CD4-positive, alpha-beta T cell treated with Interleukin-21 for 1 hour (primary cell): ENCODE results near the gene RGS18.
"Not testable (repeated sequence)": the region's sequence is repeated elsewhere in the genome, so short reads cannot be mapped to it uniquely, and the experiment has no call there.

Source experiments
- DNase-seq: peaks from one replicate; pipeline ENCODE4 v3.0.0-alpha.2; 2020

The RGS18 gene

GRCh38 chr1:192167911-192168700, 9.8 kb downstream of the RGS18 start:
- no peak for DNase-seq

DNA sequence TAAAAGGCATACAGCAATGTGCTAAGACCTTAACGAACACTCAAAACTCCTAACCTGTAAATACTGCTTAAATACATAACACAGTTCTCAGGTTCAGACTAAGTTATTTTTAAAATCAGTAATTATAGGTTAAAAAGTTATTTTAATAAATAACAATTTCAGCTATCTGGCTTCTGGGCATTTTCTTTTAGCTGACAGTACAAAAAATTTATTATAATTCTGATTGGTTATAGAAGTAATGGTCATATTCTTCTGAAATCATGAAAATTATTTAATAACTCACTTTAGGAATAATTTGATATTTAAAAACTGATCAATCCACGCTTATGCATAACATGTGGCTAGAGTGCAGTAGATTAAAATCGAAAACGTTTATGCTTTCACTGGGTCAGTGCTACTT, 10.7 kb downstream of the RGS18 start:
- no peak for DNase-seq

DNA sequence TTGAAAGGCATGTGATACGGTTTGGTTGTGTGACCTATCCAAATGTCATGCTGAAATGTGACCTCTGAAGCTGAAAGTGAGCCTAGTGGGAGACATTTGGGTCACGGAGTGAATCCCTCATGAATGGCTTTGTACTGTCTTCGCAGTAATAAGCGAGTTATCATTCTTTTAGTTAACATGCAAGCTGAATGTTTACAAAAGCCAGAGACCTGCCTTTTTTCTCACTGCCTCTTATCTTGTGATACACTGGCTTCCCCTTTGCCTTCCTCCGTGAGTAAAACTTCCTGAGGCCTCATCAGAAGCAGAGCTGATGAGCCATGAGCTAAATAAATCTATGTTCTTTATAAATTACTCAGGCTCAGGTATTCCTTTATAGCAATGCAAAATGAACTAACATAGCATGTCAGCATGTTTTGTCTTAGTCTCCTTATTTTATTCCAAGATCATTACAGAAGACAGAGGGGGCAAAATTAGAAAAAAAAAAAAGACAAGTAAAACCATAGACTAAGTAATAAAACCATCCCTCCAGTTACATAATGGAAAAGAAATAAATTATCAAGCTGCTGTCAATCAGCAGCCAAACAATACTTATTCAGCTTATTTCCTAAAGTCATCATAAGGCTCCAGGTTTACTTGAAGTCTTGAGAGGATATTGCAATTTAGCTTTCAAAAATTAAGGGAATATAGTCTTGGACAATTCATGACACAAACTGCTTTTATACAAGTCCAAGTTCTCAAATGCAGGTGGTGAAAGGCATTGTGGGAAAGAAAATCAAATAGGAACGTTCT, 12.1 kb downstream of the RGS18 start:
- no peak for DNase-seq

DNA sequence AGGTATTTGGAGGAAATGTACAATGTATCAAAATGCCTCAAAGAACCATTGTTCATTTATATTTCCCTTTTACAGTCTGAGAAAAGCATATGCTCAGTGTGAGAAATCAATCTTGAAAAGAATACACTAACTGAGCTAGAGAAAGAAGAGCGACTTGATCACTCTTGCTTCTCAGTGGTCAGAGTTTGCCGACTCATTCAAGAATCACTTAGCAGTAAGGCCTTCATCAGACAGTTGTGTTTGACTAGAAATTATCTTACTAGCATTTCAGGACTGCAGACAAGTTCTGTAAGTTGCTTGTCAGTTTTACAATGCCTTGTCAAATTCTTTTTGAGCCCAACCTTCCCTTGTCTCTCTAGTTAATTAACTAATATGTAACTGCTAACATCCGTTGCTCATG, 12.9 kb downstream of the RGS18 start:
- DNase-seq: no peak

GRCh38 chr1:192175971-192176370, 17.7 kb downstream of the RGS18 start:
- no peak for DNase-seq

DNA sequence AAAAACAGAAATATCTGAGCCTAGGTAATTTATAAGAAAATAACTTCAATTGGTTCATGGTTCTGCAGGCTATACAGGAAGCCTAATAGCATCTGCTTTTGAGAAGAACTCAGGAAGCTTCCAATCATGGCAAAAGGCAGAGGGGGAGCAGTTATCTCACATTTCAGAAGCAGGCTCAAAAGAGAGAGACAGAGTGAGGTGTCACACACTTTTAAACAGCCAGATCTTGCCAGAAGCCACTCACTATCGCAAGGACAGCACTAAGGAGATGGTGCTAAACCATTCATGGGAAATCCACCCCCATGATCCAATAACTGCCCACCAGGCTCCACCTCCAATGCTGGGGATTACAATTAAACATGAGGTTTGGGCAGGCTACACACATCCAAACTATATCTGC, 25.5 kb downstream of the RGS18 start:
- no peak for DNase-seq

- no peak for DNase-seq
These were observed 27.9 kb downstream of the RGS18 start for GRCh38 chr1:192186197-192186596.

DNA sequence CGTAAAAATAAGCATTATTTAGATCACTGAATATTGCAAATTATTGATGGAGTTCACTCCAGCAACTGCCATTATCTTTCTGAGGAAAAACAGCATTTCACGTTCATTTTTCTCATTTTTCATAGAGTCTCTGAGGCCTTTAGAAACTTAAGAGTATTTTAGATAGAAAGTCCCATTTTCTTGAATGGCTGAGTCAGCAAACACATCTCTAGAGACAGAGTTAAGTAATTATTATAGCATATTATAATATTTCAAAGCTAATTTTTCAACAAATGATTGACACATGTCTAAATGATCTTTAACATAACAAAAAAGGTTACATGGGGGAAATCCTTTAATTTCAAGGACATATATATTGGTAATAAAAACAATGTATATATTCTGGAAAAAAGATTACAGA, 31.8 kb downstream of the RGS18 start:
- DNase-seq: no peak

GRCh38 chr1:192201303-192201702, 43.0 kb downstream of the RGS18 start:
- DNase-seq: no peak

DNA sequence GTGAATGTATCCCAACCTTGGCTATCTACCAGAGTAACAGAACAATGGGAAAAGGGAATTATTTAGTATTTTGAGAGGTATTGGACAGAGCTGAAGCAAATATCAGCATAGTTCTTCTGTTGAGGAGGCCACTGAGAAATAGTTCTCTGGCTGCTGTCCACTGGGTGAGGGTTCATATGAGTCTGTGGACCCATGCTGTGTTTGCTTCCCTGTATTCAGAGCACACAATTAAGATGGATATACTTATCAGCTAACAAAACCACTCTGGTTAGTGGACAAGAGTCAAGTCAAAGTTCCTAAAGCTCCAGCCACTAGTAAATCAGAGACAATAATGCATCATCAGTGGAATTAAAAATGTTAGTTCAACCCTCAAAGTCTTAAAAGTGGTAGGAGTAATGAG, 66.1 kb downstream of the RGS18 start:
- DNase-seq: no peak

- DNase-seq: no peak
These were observed 66.6 kb downstream of the RGS18 start for GRCh38 chr1:192224846-192225245.

DNA sequence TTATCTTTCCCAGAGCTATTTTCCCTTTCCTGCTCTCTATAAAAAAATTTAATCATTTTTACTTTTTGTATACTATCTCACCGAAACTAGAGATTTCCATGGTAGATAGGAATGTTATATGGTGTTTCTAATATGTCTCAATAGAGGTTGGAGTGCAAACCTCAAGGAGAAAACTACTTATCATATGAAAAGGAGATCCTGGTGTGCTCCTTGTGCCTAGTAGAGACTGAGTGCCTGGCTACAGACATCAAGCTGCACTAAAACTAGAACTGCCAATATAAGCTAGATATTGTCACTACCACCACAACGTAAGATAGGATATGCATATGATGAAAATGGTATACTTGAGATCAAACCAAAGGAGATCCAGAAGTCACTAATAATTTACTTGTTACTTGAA, 67.0 kb downstream of the RGS18 start:
- no peak for DNase-seq

DNA sequence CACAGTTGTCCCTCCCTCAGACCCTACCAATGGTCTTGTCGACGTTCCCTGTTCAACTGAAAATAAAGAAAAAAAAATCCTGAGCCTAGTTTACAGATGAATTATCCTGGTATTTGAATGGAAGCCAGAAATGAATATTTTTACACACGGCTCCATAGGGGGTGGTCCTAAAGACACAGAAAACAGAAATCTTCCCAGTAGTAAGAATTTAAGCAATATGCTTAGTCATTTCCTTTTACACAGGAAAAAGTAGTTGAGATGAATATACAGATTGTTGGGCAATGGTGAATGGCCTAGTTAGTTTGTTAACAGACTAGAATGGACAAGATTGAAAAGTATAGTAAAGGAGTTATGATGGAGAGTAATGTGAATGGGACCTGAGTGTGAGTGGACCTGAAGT, 67.4 kb downstream of the RGS18 start:
- DNase-seq: no peak

GRCh38 chr1:192227330-192227729, 69.1 kb downstream of the RGS18 start:
- no peak for DNase-seq

- not testable (repeated sequence) for DNase-seq
These were observed 69.7 kb downstream of the RGS18 start for GRCh38 chr1:192227980-192228379.

GRCh38 chr1:192232817-192233417, 74.7 kb downstream of the RGS18 start:
- DNase-seq: no peak

DNA sequence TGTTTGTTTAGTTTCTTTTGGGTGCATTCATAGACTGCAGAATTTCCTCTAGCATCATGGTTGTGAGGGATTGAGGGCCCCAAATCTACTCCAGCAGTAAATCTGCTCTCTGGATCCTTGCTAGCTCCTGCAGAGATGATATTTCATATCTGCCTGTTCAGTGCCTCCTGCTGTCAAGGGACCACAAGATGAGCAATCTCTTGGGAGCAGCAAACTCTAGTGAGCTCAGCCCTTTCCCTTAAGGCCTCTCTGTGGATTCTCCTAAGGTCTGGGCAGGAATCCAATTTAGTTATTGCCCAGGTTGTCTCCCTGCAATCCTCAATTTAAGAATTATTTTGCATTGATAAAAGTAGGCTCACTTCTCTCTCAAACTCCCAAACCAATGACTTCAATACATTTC, 76.9 kb downstream of the RGS18 start:
- no peak for DNase-seq
